Stimulated activated CD8-positive, alpha-beta memory T cell treated with anti-CD3 and anti-CD28 coated beads, Interleukin-15, amount 100 ng/mL, for 1 hour (primary cell): ENCODE data around the gene FASN.

ENCODE experiments used
- DNase-seq: peaks from one replicate; pipeline ENCODE4 v3.0.0-alpha.2; 2020; ENCODE audit warnings: low read depth

FASN gene

DNA sequence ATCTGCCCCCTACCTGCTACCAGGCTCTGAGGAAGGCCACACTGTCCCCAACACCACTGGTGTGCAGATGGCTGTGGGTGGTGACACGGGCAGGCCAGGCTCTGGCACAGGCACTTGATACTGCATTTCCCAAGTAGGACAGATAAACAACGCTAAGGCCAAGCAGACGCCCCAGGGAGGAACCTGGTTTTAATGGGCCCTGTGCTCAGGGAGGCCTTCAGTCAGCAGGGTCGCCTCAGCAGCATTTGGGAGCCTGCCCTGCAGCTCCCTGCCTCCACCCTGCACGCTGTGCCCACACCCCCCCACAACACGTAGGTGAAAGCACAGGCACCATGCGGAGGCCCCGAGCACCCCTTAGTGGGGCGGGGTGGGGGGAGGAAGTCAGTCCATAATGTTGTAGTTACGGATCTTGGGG is 3.3 kb upstream of the FASN start:
- DNase-seq, result no peak

DNA sequence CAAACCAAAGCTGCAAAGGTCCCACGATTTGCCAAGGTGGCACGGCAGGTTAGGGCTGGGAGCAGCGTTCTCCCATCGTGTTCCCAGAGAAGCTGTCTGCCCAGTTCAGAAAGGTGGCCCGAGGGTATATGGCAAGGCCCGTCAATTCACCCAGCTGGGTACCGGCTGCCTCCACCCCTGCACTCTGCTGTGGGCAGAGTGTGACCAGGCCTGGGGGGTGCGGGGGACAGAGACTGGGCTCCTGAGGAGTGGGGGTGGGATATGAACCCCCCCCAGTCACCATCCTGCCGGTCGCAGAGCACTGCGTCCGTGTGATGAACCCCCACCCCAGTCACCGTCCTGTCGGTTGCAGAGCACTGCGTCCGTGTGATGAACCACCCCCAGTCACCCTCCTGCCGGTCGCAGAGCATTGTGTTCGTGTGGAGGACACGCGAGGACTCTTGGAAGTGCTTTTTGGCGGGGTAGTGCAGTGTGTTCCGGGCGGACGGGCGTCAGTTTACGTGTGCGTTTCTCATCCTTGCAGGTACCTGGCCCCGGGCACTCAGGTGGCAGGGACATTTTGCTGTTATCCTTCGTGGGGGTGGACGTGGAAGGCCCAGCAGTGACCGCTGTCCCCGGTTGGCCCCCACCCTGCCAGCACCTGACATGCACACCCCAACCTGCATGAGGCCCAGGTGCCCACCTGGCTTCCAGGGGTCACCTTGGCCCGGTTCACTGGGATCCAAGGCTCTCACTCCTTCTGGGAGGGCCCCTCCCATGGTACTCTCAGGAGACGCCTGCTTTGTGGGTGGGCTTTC is 2.7 kb upstream of the FASN start:
- no peak for DNase-seq

DNA sequence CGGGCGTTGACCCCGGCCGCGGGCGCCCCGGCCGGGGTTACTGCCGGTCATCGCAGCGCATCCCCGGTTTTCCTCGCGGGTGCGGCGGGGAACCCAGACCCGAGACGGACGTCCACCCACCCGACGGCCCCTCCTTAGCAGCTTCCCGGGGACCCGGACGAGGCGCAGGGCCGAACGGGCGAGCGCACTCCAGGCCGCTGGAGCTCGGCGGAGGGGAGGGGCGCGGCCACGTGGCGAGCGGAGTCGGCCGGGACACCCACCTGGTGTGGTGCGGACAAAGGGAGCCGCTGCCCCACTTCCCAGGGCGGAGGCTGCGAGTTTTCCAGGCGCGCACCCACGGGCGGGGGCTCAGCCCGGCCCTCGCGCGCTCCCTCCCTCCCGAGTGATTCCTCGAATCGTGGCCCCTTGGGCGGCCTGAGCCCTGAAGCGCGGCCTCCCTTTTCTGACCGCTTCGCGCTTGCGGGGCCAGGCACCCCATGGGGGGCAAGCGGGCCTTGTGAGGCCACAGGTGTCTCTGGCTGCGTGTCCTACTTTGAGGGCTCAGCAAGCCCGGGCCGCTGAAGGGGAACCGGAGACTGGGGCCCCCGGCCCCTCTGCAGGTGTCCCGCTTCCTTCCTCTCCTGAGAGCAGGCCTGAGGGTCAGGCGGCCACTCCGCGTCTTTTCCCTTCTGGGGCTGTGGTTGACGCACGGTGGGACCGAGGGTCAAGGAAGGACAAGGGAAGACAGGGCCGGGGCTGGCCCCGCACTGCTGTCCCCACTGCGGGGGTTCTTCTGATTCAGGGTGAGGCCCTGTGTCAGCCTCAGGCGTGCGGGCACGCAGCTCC is 1.1 kb upstream of the FASN start:
- no peak for DNase-seq

DNA sequence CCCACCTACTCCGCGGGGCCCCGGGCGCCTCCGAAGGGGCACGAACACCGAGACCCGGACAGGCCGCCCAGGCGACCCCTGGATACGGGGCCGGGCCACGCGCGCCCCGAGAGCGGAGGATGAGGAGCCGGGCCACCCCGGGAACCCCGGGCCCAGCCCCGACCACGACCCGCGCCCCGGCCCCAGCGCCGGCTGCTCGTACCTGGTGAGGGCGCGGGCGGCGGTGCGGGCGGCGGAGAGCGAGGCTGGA is 192 bp downstream of the FASN start:
- DNase-seq, result no peak

DNA sequence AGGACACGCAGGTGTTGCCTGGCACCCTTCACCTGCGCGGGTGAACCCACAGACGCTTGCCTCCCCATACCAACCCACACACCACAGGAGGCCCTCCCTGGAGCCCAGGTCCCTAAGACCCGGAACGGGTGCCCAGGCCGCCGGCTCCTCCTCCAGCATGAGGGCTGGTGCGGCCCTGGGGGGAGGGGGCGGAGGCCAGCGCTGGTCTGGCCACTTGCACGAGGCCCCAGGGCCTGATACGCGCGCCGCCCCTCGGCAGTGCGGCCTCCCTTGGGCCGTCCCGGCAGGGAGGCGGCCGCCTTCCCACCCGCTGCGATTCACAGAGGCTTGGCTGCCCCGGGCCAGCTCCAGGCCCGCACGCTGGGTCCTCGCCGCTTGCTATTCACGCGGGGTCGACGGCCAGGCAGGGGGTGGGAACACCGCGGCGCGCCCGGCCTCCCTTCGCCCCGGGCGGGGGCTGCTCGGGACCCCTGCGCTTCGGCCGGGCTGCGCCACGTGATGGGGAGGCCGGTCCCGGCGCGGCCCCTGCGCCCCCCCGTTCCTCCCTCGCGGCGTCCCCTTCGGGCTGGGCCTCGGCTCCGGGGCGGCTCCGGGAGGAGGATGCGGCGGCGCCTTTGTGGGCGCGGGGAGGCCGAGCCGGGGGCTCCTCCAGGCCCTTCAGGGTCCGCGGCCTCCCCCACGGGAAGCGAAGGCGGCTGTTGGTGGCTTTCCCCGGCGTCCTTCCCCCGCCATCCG is 685 bp downstream of the FASN start:
- DNase-seq, result no peak

DNA sequence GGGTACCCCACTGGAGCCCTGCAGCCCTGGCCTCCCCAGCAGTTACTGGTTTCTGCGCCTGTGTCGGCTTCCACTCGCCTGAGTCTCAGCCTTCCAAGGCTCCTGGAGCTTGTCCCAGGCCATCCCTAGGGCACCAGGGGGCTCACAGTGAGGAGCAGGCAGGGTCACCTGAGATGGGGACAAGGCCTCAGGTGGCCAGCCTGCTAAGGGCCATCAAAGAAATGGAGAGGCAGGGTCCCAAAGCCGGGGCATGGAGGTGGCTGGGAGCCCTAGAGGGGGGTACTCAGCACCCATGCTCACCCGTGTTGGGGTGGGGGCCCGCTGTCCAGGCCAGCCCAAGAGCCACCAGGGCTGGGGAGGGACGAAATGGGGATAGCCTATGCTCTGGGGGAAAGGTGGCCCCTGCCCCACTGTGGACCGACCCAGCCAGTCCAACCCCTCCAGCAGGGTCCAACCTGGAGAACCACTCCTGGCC is 1.3 kb downstream of the FASN start:
- no peak for DNase-seq

DNA sequence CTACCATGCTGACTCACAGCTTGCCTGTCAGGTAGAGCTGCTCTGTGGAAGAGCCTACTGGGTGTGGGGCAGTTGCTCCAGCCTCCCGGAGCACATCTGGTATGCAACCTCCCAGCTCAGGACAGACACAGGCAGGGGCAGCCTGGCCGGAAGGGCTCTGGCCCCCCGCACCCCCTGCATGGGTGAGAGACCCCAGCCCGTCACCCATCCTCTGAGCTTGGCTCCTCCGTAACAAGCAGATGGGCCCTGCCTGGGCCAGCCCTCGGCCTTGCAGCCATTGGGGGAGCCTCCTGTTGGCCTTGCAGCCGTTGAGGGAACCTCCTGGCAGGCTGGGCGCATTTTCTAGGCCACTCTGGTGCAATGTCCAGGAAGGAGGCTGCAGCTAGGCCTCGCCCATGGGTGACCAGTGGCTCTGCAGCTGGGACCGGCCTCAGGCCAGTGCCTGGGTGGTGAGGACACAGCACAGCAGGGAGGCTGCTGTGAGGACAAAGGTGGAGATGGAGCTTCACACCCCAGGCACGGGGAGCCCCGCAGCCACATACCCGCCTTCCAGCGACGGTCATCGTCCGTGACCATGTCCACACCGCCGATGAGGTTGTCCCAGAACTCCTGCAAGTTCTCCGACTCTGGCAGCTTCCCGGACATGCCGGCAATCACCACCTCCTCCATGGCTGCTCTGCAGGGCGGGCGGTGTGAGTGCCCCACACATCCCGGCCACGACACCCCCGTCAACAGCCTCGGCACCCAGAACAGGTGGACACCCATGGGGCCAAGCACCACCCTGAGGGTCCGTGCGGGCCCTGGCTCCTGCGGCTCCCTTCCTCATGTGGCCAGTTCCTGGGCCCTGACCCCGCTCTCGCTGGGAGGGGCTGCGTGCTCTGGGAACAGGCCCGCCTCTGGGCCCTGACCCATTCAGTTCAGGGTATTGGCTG is 2.0 kb downstream of the FASN start:
- no peak for DNase-seq

DNA sequence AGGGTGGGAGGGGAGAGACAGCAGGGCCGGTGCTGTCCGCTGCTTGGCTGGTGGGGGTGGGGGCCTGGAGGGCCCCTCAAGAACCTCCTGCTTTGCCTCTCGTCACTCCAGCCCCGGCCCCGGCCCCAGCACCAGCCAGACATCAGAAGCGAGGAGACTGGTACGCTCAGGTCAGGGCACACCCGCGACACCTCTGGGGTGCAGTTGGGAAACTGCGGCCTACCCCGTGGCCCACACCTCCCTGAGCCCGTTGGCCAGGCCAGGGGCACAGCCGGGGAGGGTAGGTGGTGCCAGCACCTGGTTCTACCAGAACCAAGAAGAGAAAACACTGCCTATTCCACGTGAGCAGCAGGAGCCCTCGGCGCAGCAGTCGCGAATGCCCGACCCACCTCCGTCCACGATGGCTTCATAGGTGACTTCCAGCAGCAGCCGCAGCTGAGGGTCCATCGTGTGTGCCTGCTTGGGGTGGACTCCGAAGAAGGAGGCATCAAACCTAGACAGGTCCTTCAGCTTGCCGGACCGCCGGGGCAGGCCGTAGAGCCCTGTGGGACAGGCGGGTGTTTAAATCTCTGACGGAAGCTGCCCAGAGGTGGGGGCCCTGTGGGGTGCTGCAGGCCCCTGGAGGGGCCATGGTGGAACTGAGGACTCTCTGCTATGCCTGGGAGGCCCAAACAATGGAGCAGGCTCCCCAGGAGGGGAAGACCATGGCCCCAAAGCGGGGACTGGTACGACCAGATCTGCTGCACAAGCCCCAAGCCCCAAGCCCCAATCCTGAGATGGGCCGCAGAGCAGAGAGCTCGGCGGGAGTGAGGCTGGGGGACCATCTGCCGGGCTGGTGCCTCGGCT is 2.9 kb downstream of the FASN start:
- DNase-seq, result no peak

DNA sequence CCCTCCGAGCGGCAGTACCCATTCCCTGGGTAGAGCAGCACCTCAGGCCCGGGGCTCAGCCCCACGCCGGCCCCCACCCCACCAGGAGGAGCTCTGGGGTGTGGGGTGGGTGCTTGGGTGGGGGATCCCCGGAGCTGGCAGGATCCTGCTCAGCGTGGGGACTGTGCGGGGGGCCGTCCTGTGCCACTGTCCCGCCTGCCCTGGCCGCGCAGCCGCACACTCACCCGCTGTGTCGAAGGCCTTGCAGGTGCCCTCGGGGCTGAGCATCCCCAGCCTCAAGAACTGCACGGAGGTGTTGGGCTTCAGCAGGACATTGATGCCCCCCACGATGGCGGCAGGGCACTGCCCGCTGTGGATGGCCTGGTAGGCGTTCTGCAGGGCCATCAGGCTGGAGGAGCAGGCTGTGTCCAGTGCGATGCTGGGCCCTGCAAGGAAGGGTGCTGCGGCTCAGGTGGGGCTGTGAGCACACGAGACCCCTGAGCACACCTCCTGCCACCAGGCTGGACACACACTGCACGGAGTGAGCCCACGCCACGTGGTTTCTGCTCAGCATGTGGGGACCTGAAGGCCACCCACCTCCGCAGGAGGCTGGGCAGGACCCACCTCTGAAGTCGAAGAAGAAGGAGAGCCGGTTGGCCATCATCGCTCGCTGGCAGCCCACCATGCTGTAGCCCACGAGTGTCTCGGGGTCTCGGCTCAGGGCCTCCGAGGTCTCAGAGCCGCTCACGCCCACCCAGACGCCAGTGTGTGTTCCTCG is 4.9 kb downstream of the FASN start:
- no peak for DNase-seq

DNA sequence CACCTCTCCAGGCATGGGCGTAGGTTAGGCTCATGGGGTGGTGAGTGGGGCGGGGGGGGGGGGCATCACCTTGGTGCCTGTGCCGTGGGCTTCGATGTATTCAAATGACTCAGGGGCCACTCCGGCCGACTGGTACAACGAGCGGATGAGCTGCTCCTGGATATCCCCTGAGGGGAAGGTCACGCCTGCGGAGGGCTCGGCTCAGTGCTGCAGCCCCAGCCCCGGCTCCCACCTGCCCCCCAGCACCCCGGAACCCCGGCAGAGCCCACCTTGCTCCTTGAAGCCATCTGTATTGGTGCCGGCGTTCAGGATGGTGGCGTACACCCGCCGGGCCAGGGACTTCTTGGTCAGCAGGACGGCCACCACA is 5.4 kb downstream of the FASN start:
- DNase-seq, result no peak

DNA sequence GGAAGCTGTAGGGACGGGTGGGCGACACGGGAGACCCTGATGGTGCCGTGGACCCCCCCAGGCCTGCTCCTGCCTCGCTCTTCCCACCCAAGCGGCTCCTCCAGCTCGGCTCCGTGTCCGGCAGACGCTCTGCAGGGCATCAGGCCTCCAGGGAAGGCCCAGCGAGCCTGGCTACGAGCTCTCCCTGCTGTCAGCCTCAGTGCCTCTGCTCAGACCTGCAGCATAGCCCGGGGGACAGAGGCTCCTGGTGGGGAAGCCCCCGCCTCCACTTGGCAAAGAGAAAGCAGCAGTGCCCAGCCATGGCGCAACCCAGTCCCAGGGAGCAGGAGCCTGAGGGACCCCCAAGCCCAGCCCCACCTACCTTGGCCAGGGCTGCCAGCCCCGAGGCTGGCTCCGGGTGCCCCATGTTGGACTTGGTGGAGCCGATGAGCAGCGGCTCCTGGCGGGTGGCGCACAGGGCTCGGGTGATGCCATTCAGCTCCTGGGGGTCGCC is 5.9 kb downstream of the FASN start:
- DNase-seq, result no peak

DNA sequence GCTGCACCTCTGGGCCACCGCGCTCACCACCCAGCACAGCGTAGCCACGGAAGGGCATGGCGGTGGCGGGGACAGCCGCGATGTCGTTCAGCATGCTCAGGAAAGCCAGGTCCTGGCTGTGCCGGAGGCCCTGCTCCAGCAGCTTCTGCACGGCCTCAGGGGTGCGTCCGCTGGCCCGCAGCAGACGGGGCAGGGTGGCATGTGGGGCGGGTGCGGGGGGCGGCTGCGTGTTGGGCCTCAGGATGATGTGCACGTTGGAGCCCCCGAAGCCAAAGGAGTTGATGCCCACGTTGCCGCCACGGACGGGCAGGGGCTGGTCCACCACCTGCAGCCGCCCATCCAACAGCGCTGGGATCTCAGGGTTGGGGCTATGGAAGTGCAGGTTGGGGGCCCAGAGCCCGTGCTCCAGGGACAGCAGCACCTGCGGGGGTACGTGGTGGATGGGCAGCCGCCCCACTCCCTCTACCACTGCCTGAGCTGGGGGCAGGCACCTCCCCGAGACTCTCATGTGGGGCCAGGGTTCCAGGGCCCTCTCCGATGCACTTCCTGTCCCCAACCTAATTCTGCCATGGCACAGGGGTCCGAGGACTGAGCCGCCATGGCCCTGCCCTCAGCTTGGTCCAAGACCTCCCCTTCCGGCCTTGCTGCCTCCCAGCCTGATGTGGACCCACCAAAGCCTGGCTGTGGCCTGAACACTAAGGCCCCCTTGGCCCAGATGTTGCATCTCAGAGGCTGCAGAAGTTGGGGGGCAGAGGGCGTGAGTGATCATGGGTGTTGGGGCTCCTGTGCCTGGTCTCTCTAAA is 6.6 kb downstream of the FASN start:
- no peak for DNase-seq

DNA sequence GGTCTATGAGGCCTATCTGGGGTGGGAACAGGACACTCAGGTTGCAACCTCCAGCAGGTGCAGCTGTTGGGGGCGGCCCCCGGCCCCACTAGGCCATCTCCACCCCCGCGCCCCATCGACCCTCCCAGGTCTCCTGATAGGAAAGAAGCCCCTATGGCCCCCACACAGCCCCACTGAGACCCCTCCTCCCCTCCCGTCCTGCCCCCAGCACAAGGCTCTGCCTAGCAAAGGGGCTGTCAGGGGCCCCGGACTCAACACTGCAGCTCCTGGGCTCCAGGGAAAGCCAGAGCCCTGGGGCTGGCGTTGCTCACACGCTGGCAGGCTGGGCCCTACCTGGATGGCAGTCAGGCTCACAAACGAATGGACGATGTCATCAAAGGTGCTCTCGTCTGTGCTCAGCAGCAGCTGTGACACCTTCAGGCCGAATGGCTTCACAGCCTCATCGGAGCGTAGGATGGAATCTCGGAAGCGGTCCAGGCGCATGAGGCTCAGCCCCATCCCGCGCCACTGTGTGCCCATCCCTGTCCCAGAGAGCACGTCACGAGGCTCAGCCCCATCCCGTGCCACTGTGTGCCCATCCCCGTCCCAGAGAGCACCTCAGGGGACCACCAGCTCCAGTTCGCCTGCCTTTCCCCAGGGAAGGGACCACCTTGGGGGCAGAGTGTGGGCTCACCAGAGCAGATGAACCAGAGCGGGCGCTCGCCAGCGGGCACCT is 7.3 kb downstream of the FASN start:
- no peak for DNase-seq

DNA sequence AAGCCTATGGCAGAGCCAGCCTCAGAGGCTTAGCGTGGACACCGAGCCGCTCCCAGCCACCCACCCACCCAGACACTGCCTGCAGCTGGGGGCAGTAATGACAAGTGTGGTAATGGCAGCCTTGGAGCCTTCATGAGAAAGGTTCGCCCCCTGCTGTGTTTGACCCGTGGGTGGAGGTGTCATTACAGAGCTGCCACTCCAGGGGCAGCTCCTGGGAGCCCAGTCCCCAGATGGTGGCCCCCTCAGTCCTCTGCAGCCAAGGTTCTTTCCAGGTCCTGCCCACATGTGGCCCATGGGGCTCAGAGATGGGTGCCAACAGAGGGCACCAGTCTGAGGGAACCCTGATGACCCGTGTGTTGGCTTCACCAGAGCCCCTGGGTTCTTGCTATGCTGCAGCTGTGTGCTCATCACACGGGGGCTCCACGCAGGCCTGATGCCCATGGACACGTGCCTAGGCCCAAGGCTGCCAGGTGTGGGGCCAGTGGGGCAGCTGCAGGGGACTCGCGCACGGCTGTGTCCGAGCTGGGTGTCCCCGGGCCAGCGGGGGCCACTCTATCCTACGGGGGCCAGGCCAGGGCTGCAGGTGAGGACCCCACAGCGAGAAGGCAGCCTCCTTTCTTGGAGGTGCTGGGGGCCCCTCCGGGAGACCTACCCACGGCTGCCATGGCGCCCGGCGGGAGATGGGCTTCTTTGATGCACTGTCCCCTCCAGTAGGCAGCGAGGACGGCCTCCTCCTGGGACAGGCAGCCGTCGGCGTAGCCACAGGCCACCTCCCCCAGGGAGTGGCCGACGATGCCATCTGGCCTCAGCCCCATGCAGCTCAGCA is 8.1 kb downstream of the FASN start:
- DNase-seq, result no peak

DNA sequence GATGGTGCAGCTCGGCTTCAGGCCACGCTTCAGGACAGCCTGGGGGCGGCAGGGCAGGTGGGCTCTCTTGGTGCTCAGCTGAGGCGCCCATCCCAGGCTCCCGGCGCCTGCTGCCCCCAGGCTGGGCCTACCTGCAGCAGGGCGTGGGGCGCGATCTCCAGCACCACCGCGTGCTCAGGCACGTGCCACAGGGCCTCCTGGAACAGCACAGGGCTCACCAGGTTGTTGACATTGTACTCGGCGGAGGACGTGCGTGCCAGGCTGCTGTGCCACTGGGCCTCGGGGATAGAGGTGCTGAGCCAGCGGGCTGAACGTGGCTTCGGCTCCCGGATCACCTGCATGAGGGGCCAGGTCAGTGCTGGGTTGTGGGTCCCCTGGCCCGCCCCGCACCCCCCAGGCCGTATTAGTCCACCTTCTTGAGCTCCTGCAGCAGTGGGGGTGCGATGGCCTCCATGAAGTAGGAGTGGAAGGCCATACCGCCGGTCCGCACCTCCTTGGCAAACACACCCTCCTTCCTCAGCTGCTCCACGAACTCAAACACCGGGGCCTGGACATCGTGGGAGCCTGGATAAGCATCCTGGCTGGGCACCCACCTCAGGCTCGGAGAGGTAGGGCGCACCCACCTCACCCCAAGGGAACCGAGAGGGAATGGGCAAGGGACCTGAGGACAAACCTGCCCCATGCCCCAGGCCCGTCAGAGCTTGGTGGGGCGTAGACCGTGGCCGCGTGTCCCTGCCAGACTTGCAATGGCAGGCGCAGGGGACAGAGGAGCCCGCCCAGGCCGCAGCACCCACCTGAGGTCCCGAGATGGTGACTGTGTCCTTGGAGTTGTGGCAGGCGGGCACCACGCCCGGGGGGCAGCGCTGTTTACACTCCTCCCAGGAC is 9.0 kb downstream of the FASN start:
- DNase-seq, result no peak

DNA sequence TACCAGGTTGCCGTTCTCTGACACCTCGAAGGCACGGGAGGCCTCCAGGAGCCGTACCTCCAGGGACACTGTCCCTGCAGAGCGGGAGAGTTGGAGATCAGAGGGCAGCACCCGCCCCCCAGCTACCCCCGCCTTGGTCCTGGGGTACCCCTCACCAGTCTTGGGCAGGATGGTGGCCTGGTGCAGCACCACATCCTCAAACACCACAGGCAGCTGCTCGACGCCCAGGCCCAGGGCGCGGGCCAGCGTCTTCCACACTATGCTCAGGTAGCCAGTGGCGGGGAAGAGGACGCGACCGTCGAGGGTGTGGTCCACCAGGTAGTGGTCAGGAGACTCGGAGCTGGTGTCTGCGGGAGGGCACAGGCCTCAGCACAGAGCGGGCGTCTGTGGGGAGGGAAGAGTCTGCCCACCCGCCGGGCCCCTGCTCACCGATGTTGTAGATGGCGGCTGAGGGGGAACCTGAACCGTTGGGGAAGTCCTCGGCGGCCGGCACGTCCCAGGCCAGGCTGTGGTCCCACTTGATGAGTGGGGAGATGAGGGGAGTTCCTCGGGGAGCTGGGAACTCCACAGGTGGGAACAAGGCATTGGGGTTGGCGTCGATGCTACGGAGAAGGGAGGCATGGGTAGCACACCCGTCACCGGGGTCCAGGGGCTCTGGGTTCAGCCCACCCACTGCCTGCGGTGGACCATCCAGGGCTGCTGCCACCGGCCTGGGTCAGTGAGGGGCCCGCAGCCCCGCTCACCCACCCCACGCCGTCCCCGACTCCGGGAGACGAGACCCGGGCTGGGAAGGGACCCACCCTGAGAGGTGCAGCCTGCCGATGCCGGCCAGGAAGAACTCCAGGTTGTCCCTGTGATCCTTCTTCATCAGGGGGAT is 9.8 kb downstream of the FASN start:
- no peak for DNase-seq
